K562 (cell line): ENCODE measurements around the gene GORASP1. TPM values are rescaled to one million over a fixed set of nuclear protein-coding genes. Genes with fewer than 3 reads are reported as not detected.

Experiments used
- AFF4 ChIP-seq: sonication (generic); formaldehyde crosslinking; IDR thresholded peaks from 2 replicates; pipeline ENCODE4 v1.8.0; 2023; ENCODE audit warnings: mild to moderate bottlenecking, missing genetic modification reagents
- CHD2 ChIP-seq: IDR thresholded peaks from 2 replicates; pipeline ENCODE4 v1.6.1; 2011; ENCODE audit warnings: low read depth, low read length
- PCBP2 ChIP-seq: fragments of 200-400 bp; formaldehyde crosslinking; IDR thresholded peaks from 2 replicates; pipeline ENCODE4 v1.6.1; 2018; ENCODE audit warnings: low read length, low read depth, mild to moderate bottlenecking, moderate library complexity; ENCODE audit not compliant: poor library complexity, severe bottlenecking
- RERE ChIP-seq: sonication (generic); formaldehyde crosslinking; IDR thresholded peaks from 2 replicates; pipeline ENCODE4 v1.8.0; 2023; ENCODE audit warnings: missing genetic modification reagents, mild to moderate bottlenecking, borderline replicate concordance
- TAF1 ChIP-seq: IDR thresholded peaks from 2 replicates; pipeline ENCODE4 v1.6.1; 2011; ENCODE audit warnings: mild to moderate bottlenecking, low read length, moderate library complexity; ENCODE audit not compliant: insufficient read depth, control insufficient read depth, severe bottlenecking; ENCODE audit errors: extremely low read depth
- ZKSCAN8 ChIP-seq: fragments of 200-800 bp; sonication (Bioruptor generic); IDR thresholded peaks from 2 replicates; pipeline ENCODE4 v1.6.1; 2016; ENCODE audit warnings: missing genetic modification characterization, missing compliant biosample characterization
- ZNF644 ChIP-seq: fragments of 200-800 bp; sonication (Bioruptor generic); IDR thresholded peaks from 2 replicates; pipeline ENCODE4 v1.6.1; 2016; ENCODE audit warnings: low read depth, missing genetic modification characterization, missing compliant biosample characterization
- polyA plus RNA-seq, 8 experiments: library from polyadenylated mRNA; depleted of rRNA in 4 of 8; stranded (reverse) in 5 of 8; unstranded in 3 of 8; fragments of >200 nt; fragmentation: Nextera tagmentation in 2 of 8; fragmentation: Illumina TruSeq in 1 of 8; extraction: Ambion mirVana in 2 of 8; extraction: Trizol in 1 of 8; gene quantifications; 2 replicates each; pipeline versions ENCODE4 v1.2.1 to v1.2.3, GENCODE V29; 2011 to 2014; ENCODE audit warnings: inconsistent platforms in 1 of 8, missing spikeins in 1 of 8
- total RNA-seq, 7 experiments: library from RNA; depleted of rRNA in 6 of 7; stranded (reverse); fragments of >200 nt in 6 of 7; fragmentation: Illumina TruSeq in 2 of 7; extraction: Trizol in 2 of 7; gene quantifications; 2 replicates each; pipeline versions ENCODE4 v1.2.1 to v1.2.3, GENCODE V29; 2011 to 2021; ENCODE audit warnings: low replicate concordance in 1 of 7
- TF ChIP-seq, protein P1 (sequence below), 2 experiments: fragments of 450-650 bp; formaldehyde crosslinking in 1 of 2; IDR thresholded peaks; 2 replicates each; pipeline versions ENCODE4 v1.4.0 to v1.6.1; 2014 to 2020; ENCODE audit warnings: mild to moderate bottlenecking in 2 of 2, borderline replicate concordance in 1 of 2, low read depth in 1 of 2

Gene GORASP1
- total and polyA plus RNA-seq, 9 of the 15 experiments (the other 6 are each of a cell fraction or from before 2014, with no cell fraction given): 8.4 to 87.9 (median 67.6) TPM

DNA sequence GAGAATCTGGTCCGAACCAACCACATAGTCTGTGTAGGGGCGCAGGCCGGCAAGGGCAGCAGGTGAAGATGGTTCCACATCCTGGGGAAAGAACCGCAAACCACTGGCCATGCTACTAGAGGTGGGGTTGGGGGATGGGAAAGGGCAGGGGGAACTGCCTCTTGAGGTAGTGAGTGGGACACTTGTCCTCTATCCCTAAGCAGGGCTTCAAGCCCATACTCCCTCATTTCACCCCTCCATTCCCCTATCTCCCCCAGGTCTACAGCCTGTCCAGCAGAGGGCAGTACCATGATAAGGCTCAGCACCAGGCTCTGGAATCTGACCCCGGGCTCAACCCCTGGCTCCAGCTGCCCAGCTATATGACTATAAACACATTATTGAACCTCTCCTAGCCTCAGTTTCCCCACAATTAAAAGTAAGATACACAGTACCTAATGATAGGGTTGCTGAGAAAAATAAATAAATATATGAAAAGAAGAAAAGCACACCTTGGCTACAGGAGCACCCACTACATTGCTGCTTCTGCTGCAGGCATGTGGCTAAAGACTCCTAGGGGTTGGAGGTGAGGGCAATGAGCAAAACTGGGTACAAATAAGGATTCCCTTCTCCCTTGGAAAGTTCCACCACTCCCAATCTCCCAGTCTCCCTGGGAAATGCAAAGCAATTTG lies 6.3 kb downstream of the GORASP1 start (continued):
- no peak for TF ChIP-seq AFF4 (CRISPR knock-in tag)
- TF ChIP-seq PCBP2: no peak
- TF ChIP-seq ZKSCAN8: no peak
- TF ChIP-seq CHD2: no peak
- TF ChIP-seq RERE: no peak
- no peak for TF ChIP-seq ZNF644 (tag)
- TF ChIP-seq, protein P1, sequence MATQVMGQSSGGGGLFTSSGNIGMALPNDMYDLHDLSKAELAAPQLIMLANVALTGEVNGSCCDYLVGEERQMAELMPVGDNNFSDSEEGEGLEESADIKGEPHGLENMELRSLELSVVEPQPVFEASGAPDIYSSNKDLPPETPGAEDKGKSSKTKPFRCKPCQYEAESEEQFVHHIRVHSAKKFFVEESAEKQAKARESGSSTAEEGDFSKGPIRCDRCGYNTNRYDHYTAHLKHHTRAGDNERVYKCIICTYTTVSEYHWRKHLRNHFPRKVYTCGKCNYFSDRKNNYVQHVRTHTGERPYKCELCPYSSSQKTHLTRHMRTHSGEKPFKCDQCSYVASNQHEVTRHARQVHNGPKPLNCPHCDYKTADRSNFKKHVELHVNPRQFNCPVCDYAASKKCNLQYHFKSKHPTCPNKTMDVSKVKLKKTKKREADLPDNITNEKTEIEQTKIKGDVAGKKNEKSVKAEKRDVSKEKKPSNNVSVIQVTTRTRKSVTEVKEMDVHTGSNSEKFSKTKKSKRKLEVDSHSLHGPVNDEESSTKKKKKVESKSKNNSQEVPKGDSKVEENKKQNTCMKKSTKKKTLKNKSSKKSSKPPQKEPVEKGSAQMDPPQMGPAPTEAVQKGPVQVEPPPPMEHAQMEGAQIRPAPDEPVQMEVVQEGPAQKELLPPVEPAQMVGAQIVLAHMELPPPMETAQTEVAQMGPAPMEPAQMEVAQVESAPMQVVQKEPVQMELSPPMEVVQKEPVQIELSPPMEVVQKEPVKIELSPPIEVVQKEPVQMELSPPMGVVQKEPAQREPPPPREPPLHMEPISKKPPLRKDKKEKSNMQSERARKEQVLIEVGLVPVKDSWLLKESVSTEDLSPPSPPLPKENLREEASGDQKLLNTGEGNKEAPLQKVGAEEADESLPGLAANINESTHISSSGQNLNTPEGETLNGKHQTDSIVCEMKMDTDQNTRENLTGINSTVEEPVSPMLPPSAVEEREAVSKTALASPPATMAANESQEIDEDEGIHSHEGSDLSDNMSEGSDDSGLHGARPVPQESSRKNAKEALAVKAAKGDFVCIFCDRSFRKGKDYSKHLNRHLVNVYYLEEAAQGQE (IDR thresholded peaks at IDR 0.05; ENCODE audit: borderline replicate concordance): peak; percentile 33; the same call in 1 of the 2 replicates
- TF ChIP-seq, protein P1 (CRISPR knock-in tag; IDR thresholded peaks at IDR 0.05; ENCODE audit: low read depth): no peak
- no peak for TF ChIP-seq TAF1
